ENCODE results near the gene PFKFB3. TPM values are rescaled to one million over a fixed set of nuclear protein-coding genes. Genes with fewer than 3 reads are reported as not detected.
"Not testable (repeated sequence)": the region's sequence is repeated elsewhere in the genome, so short reads cannot be mapped to it uniquely, and the experiment has no call there.

Gene PFKFB3
- total and polyA plus RNA-seq, 8 donors: 10.0 to 28.4 (median 17.8) TPM

GRCh38 chr10:6233725-6234277, 31.1 kb downstream of the PFKFB3 start:
- Histone ChIP-seq H3K4me3 (no peak overlapping the region), H3K36me3 (peaks cover 0 to 44% (median 5%) of the 10 kb centered on the region in 3 donors), H3K27me3 (no peaks in the 10 kb centered on the region), H3K9me3 (no peaks in the 10 kb centered on the region), H3K27ac (no peak overlapping the region), H3K4me1 (no peaks in the 10 kb centered on the region)
- no peak for DNase-seq
- no peak for FAIRE-seq
- no peak for ATAC-seq
- 82 to 84% methylated on average over 11 of the region's 11 CpGs for WGBS, 2 donors
- TF ChIP-seq CTCF (IDR thresholded peaks at IDR 0.05): no peak
- intact Hi-C loops (cut with DNase I): no loop called here

- no peak for TF ChIP-seq CTCF (IDR thresholded peaks at IDR 0.05)
- WGBS, 2 donors: 88 to 89% methylated on average over 13 of the region's 13 CpGs
- Histone ChIP-seq H3K36me3 (peaks cover 0 to 43% (median 5%) of the 10 kb centered on the region in 3 donors), H3K4me1 (no peaks in the 10 kb centered on the region), H3K9me3 (no peaks in the 10 kb centered on the region), H3K27me3 (no peaks in the 10 kb centered on the region), H3K27ac (no peak overlapping the region), H3K4me3 (no peak overlapping the region)
- FAIRE-seq: no peak
- no peak for DNase-seq
- no peak for ATAC-seq
- intact Hi-C loops (cut with DNase I): no loop called here
Observed at GRCh38 chr10:6234371-6234770, 31.6 kb downstream of the PFKFB3 start.

GRCh38 chr10:6236349-6237198, 33.8 kb downstream of the PFKFB3 start:
- no peaks in the 10 kb centered on the region for H3K27me3 ChIP-seq
- H3K4me3 ChIP-seq: no peak overlapping the region
- ATAC-seq (no peak), DNase-seq (no peak), FAIRE-seq (no peak)
- 92 to 95% methylated on average over 38 of the region's 38 CpGs for WGBS, 2 donors
- H3K36me3 ChIP-seq: peaks cover 0 to 30% (median 5%) of the 10 kb centered on the region in 3 donors
- no peak for TF ChIP-seq CTCF (IDR thresholded peaks at IDR 0.05)
- H3K4me1 ChIP-seq: no peaks in the 10 kb centered on the region
- no peaks in the 10 kb centered on the region for H3K9me3 ChIP-seq
- intact Hi-C loops (cut with DNase I): no loop called here
- H3K27ac ChIP-seq: no peak overlapping the region

GRCh38 chr10:6237199-6237530, 34.4 kb downstream of the PFKFB3 start:
- WGBS, 2 donors: 93 to 94% methylated on average over 9 of the region's 9 CpGs
- DNase-seq (no peak), ATAC-seq (no peak), FAIRE-seq (no peak)
- no peaks in the 10 kb centered on the region for H3K27me3 ChIP-seq
- no peak overlapping the region for H3K27ac ChIP-seq
- H3K36me3 ChIP-seq: peaks cover 0 to 27% (median 5%) of the 10 kb centered on the region in 3 donors
- no peak for TF ChIP-seq CTCF (IDR thresholded peaks at IDR 0.05)
- intact Hi-C loops (cut with DNase I): no loop called here
- H3K4me1 ChIP-seq: no peaks in the 10 kb centered on the region
- H3K9me3 ChIP-seq: no peaks in the 10 kb centered on the region
- H3K4me3 ChIP-seq: no peak overlapping the region

- H3K27me3 ChIP-seq; ATAC-seq; DNase-seq; H3K4me3 ChIP-seq; intact Hi-C loops (cut with DNase I); H3K9me3 ChIP-seq; FAIRE-seq; H3K4me1 ChIP-seq; H3K27ac ChIP-seq: not testable (repeated sequence)
- WGBS, 2 donors: 91 to 96% methylated on average over 6 of the region's 6 CpGs
- peaks cover 0 to 13% (median 0%) of the 10 kb centered on the region in 3 donors for H3K36me3 ChIP-seq
Observed at GRCh38 chr10:6238587-6239212, 36.0 kb downstream of the PFKFB3 start.
